ENCODE results near the gene FNDC7.
A peak's percentile ranks its signal among the peaks of the same experiment; 100 is the strongest.
"Not testable (repeated sequence)": the region's sequence is repeated elsewhere in the genome, so short reads cannot be mapped to it uniquely, and the experiment has no call there.

Gene FNDC7

GRCh38 chr1:108745980-108746381, 33.3 kb downstream of the FNDC7 start:
- no peak for DNase-seq

GRCh38 chr1:108746382-108747170, 33.9 kb downstream of the FNDC7 start, which contains the start of gene STXBP3:
Gene STXBP3, plus strand, starts transcription at chr1:108746674. Its CDS starts 64 bp downstream, at chr1:108746738.
- DNase-seq: peak; percentile 99 to 100 (median 99)

- DNase-seq: no peak
Observed at GRCh38 chr1:108747171-108747850, 34.6 kb downstream of the FNDC7 start.

GRCh38 chr1:108747898-108748297, 35.2 kb downstream of the FNDC7 start:
- DNase-seq: no peak

- DNase-seq: no peak
Observed at GRCh38 chr1:108749081-108749480, 36.4 kb downstream of the FNDC7 start.

- no peak for DNase-seq
Observed at GRCh38 chr1:108750476-108751181, 37.9 kb downstream of the FNDC7 start.

GRCh38 chr1:108753363-108753762, 40.7 kb downstream of the FNDC7 start:
- DNase-seq: no peak

GRCh38 chr1:108758796-108759195, 46.1 kb downstream of the FNDC7 start:
- no peak for DNase-seq

GRCh38 chr1:108767115-108767514, 54.4 kb downstream of the FNDC7 start:
- DNase-seq: no peak

- no peak for DNase-seq
Observed at GRCh38 chr1:108767708-108768107, 55.0 kb downstream of the FNDC7 start.

- no peak for DNase-seq
Observed at GRCh38 chr1:108777839-108778238, 65.1 kb downstream of the FNDC7 start.

GRCh38 chr1:108779455-108779854, 66.7 kb downstream of the FNDC7 start:
- DNase-seq: no peak

- no peak for DNase-seq
Observed at GRCh38 chr1:108780937-108781574, 68.3 kb downstream of the FNDC7 start.

- not testable (repeated sequence) for DNase-seq
Observed at GRCh38 chr1:108781575-108781944, 68.9 kb downstream of the FNDC7 start.

- DNase-seq: no peak
Observed at GRCh38 chr1:108785264-108785663, 72.6 kb downstream of the FNDC7 start.

- no peak for DNase-seq
Observed at GRCh38 chr1:108785880-108786279, 73.2 kb downstream of the FNDC7 start.

GRCh38 chr1:108791790-108792189, 79.1 kb downstream of the FNDC7 start:
- DNase-seq: no peak

Data from activated CD4-positive, CD25-positive, alpha-beta regulatory T cell (primary cell).